EL (cell line): Measurements from ENCODE around the gene DYNLT1.
"Not testable (repeated sequence)": the region's sequence is repeated elsewhere in the genome, so short reads cannot be mapped to it uniquely, and the experiment has no call there.

Experiments used
- DNase-seq: peaks from one replicate; pipeline ENCODE4 v3.0.0-alpha.2; 2016

DYNLT1 gene

DNA sequence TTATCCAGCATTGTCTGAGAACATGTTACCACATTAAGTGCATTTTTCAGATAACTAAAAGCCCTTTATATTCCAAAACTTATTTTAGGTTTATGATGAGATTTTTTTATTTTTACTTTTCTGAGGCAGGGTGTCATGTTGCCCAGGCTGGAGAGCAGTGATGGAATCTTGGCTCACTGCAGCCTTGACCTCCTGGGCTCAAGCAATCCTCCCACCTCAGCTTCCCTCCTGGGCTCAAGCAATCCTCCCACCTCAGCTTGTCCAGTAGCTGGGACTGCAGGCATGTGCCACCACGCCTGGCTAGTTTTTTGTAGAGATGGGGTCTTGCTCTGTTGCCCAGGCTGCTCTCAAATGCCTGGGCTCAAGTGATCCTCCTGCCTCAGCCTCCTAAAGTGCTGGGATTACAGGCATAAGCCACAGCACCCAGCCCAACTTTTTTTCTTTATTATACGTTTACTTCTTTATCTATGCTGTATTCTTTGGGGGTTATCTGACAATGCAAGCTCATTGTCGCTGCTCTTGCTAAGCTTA, 6.2 kb downstream of the DYNLT1 start:
- DNase-seq: no peak

DNA sequence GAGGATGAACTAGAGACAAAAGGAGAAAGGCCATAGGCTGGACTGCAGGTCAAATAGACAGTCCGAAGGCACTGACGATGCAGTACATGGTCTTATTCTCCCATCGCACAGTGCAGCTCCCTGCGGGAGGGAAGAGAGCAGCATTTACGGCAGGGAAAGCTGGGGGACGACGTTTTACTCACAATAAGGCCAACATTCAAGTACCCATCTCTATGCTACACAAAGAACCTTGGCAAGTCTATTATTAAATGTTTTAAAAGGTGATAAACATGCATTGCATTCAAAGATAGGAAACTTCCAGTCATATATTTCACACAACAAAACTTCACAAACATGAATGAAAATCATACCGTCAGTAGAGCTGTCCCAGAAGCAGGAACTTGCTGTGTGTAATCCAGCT, 7.8 kb downstream of the DYNLT1 start:
- no peak for DNase-seq

DNA sequence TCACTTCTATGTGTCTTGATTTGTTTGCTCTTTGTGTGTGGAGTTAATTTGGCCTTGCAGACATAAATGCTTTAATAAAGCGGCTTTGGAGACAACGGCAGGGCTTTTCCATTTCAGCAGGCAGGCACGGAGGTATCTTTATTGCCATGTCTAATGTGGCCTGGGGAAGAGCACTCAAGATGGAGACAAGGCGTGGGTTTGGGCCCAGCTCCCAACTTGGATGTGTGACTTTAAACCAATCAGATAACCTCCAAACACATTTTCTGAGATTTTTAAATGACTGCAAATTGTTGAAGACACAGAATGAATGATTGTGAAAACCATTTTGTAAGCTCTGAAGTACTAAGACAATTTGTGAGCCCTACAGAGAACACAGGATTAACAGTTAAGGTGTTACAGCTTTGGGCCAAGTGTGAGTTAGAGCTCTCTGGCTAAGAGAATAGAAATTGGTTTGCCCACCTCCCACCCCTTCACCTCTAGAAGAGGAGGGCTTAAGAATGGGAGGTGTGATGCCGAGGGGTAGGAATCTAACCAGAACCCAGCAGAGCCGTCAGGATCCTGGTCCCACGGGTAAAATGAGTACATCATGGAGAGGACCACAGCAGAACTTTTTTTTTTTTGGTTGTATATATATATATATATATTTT, 9.0 kb downstream of the DYNLT1 start:
- no peak for DNase-seq

DNA sequence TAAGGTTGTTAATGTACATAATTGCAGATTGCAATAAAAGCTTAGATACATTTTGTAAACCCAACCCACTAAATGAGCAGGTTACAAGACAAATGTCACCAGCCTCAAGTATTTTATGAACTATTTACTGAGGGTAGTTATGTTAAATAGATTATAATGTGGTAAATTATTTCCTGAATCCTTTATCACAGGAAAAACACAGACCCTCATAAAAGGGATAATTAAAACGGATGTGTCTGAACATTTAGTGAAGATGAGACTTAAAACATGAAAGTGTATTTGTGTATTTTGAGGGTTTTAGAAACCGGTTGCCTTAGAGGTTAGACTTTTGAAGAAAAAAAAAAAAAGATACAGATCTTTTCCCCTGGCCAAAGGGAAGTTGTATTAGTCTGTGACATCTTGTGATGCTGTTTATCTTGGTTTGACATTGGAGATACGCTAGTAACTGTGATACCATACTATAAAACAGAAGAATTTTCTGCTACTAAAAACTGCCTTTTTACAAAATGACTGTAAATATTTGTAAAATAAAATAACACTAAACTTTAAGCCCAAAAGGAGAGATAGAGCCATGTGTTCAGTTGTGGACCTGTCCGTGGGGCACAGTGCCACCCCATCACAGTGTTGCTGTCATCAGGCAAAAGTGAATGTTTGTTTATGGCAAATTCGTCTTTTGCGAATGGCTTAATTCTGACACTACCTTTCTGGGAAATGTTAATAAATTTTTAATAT, 9.7 kb downstream of the DYNLT1 start:
- DNase-seq: no peak

DNA sequence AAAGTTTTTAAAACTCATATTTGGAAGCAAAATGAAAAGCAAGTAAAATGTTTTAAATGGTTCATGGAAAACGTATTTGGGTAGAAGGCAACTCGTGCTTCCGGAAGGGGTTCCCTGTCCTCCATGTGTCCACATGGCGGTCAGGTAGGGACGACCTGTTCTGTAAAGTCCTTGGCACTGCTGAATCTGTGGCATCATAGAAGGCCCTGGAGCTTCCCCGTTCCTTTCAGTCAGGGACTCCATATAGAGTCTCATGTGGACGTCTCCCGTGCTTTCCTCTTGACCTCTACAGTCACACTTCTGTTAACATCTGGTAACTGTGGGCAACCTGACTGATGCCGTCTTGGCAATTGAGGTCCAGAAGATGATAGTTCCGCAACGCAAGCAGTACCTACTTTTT, 11.4 kb downstream of the DYNLT1 start:
- no peak for DNase-seq

DNA sequence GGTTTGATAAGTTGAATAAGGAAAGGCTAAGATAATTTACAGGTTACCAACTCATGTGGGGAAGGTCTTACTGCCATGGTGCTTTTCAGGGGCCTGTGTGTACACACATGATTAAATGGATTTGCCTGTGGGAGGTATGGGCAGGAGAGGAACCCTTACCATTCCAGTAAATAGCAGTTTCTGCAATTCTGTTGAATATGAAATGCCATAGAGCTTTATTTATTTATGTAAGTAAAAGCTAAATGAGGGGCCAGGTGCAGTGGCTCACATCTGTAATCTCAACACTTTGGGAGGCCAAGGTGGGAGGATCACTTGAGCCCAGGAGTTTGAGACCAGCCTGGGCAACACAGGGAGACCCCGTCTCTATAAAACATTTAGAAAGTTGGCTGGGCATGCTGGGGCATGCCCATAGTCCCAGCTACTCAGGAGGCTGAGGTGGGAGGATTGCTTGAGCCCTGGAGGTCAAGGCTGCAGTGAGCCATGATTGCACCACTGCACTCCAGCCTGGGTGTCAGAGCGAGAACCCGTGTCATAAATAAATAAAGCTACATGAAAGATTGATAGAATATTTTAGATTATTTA, 11.9 kb downstream of the DYNLT1 start:
- not testable (repeated sequence) for DNase-seq

DNA sequence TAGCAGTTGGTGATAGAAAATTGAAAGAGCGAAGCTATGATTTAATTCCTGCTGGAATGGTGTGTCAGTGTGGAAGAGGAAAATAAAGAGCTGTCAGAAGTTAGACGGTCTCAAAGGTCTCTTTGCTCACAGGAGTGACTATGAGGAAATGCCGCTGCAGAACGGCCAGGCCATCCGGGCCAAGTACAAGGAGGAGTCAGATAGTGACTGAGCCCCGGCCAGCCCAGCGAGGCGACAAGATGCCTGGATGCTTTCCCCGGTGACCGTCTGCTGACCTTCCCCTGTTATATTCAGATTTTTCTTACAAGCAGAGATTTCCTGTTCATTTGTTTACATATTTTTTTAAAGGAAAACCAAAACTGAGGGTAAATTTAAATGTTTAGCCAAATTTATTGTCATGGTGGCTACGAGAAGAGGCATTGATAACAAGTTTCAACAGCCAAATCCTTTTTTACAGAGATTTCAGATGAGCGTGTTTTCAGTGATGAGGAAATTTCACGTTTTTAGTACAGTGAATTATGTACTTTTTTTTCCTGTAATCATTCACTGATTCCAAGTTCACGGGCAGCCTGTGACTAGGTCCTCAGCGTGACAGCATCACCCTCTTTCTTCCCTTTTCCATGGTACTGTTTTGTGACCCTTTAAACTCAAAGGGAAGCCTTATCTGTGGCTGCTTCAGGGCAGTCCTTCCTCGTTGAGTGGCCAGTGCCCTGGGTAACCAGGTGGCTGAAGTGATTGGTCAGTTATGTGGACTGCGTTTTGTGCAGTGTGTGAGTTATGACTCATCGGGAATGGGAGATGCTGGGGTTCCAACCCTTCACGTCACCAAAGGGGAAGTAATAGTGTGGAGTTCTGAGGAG, 12.6 kb downstream of the DYNLT1 start:
- DNase-seq: peak; percentile 90

DNA sequence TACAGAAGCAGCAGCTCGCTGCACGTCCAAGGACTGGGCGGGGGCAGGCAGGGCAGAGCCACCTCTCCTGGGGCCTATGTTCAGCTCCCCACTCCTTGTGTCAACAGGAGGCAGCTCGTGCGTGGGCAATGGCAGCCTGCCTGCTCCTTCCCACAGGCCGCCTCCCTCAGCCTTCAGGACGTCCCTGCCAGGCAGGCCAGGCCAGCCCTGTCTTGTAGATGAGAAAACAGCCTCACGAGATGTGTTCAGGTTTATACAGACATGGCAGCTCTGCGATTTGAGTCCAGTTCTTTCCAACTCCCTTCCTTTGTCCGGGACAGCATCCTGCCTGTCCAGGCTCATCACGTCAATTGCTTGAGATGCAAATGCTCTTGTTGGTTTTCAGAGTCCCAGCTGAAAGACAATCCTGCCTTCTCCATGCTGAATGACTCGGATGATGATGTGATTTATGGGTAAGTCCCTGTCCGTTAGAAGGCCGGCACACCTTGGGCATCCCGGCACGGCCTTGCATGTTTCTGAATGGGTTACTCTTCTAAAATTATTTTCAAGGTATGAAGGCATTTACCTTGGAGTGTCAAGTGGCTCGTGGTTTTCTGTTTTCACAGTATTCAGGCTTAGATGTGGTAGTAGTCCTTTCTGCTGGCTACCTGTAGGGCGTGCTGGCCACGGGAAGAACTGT, 13.5 kb downstream of the DYNLT1 start:
- DNase-seq: no peak

DNA sequence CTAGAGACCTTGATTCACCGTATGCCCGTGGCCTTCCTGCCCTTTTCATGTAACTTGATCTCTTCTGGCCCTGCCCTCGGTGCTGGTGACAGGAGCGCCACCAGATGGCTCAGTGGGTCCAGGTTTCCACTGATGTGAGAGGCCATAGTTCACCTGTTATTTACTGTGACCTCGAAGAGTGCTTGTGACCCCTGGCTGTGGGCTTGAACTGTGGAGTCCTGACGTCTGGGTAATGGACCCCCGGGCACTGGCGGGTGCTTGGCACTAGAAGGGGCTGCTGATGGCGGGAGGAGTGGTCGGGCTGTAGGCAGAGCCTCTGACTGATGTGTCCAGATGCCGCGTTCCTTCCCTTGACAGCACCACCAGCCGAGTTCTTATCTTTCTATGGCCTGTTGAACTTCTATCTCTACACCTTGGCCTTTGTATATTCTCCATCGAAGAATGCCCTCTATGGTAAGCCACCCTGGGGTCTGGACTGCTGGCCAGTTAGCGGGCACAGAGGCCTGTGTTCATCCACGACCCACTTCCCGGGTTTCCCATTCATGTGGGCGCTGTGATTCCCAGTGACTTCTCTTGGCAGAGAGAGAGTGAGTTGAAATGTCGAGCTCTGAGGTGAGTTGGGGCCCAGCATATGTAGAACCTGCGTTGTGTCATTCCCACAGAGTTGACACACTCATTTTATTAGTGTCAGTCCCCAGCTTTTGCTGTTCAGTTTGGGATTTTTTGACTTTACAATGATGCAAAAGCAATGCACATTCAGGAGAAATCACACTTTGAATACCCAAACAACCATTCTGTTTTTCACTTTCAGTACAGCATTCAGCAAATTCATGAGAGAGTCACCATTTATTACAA, 14.9 kb downstream of the DYNLT1 start:
- no peak for DNase-seq

DNA sequence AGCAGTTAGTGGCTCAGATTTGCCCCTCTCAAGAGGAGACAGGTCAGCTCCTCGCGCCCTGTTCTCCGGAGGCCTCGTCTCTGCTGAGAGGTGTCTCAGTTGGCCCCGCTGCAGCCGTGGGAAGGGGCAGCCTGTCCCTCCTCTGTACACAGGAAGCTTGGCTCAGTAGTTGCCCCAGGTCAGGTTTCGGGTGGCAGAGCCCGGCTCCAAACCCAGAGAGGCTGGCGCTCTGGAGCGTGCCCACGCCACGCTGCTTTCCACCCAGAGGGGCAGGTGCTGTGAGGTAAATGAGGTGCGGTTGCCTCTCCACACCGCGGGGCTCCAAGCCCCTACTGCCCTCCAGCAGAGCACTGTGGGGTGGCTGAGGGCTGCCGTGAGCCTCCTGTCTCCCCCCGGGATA, 16.0 kb downstream of the DYNLT1 start:
- no peak for DNase-seq

DNA sequence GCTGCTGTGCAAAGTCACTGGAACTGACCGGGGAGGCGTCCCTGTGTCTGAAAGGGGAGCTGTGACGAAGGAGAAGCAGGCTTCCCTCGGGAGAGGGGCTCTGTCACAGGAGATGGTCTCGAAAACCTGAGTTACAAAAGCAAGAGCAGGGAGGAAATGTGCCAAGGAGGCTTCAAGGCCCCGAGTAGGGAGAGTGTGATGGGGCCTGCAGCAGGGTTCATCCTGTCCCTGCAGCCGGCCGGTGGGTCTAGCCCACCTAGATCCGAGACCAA, 16.7 kb downstream of the DYNLT1 start:
- no peak for DNase-seq

DNA sequence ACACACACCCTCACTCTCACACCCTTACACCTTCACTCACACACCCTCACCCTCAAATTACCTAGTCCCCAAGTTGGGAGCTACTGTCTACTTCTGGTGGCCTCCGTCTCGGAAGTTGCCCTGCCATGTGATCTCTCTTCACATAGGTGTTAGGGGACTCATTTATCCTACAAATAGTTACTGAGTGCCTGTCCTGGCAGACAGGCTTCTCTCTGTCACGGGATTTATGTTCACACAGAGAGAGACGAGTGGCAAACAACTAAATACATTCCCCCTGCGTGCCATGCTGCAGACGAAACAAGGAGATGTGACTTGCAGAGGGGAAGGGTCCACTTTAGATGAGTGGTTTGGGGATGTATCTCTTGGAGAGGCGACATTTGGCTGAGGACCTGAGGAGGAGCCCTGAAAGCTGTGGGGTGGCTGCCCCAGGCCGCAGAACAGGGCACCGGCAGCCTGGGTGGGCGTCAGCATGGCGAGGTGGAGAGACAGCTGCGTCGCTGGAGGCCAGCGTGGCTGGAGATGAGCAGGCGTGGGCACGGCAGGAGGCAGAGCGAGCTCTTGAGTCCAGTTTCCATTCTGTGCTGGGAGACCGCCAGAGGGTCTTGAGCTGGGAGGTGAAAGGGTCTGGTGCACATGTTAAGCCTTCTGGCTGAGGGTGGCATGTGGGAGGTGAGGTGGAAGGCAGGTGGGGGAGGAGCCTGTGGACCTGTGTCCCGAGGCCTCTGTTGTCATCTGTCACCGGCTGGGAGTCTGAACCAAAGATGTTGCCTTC, 17.2 kb downstream of the DYNLT1 start:
- no peak for DNase-seq

DNA sequence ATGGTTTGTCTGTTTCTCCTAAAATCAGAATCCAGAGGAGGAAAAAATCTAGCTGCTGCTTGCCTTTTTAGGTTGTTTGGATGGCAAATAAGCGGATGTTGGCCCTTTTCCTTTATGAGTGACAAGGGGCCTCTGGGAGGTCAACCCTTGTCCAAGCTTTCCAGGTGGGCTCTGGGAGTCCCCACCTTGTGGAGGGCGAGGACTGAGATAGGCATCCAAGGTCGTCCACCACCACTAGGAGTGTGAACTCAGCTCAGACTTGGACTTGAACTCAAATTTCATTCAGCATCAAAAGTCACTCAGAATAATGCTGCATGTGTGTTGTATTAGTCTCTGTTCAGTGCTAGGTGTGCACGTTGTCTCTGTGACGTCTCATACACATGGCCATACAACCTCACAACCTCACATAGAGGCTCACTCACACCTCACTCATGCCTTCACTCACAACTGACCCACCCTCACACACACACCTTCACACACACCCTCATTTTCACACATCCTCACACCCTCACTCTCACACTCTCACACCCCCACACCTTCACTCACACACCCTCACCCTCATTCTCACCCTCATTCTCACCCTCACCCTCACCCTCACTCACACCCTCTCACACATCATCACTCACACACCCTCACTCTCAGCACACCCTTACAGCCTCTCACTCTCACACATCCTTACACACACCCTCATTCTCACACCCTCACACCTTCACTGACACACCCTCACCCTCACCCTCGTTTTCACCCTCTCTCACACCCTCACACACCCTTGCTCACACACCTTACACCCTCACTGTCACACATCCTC, 18.0 kb downstream of the DYNLT1 start:
- DNase-seq: no peak

DNA sequence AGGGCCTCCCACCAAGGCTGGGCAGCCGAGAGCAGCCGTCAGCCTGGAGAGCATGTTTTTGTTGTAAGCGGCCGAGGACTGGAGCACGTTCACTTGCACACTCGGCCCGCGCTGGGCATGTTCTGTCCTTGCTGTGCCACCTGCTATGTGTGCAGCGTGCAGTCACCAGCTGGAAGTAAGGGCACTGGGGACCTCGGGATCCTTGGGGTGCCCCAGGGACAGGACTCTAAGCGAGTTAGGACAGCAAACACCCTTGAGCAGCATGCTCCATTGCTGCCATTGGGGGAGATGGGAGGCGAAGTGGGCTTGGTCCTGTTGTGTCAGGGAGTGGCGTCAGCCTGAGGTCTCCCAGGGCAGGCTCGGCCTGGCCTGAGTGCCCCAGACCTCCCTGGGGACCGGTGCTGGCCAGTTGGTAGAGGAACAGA, 18.6 kb downstream of the DYNLT1 start:
- no peak for DNase-seq

DNA sequence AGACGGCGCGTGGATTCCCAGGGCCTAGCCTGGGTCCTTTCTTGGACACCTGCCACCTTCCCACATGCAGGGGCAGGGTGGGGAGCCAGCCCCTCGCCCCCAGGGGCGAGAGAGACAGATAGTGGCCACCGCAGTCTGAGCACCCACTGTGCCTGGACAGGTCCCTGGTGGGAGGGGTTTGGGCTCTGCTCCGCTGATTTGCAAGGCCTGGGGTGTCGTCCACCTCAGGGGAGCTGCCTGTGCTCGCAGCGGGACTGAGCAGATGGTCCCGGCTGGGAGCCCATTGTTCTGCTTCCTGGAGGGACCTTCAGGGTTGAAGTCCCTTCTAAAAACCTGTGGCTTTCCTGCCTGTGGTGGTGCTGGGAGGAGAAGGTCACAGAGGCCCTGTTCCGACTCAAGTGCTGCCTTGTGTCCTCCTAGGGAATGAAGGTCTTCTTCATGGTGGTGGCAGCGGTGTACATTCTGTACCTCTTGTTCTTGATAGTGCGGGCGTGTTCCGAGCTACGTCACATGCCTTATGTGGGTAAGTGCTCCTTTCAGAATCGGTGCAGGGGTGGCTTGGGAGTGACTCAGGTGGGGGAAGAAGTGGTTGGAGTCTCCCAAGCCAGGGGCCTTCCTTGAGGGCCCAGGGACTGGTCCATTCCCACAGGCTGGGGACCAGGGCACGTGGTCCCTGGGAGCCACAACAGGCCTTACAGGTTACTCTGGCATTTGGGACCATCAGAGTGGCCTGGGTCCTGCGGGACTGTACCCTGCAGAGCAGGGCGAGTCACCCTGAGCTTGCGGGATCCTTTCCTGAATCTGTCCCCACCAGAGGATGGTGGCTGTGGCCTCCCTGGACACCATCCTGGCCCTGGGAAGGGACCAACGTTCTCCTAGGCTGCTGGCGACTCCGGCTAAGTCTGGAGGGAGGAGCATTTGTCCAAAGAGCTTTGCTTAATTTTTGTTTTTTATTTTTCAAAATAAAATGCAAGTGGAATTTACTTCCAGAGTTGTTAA, 19.6 kb downstream of the DYNLT1 start:
- DNase-seq: no peak

DNA sequence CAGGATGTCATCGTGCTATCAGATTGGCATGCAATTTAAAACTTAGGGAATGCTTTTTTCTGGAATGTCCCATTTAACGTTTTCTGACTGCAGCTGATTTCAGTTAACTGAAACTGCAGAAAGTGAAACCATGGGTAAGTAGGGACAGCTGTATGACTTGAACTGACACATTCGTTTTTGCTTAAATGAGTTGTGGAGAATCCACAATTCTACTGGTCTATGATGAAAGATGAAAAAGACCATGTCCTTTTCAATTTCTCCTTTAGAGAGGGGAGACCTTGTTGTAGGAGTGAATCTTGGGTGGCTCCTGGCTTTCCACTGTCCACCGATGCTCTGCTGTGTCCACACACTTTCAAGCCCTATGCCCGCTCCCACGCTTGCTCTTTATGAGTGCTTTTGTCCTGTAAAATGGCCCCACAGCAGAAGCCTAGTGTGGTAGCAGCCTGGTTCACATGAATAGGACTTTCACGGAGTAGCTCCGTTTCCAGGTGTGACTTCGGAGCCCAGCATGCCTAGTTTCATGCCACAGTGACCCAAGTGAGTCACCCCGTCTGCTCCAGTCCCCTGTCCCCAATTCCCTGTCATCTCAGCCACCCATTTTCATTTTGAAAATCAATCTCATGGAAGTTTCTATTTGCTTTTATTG, 21.9 kb downstream of the DYNLT1 start:
- DNase-seq: no peak

DNA sequence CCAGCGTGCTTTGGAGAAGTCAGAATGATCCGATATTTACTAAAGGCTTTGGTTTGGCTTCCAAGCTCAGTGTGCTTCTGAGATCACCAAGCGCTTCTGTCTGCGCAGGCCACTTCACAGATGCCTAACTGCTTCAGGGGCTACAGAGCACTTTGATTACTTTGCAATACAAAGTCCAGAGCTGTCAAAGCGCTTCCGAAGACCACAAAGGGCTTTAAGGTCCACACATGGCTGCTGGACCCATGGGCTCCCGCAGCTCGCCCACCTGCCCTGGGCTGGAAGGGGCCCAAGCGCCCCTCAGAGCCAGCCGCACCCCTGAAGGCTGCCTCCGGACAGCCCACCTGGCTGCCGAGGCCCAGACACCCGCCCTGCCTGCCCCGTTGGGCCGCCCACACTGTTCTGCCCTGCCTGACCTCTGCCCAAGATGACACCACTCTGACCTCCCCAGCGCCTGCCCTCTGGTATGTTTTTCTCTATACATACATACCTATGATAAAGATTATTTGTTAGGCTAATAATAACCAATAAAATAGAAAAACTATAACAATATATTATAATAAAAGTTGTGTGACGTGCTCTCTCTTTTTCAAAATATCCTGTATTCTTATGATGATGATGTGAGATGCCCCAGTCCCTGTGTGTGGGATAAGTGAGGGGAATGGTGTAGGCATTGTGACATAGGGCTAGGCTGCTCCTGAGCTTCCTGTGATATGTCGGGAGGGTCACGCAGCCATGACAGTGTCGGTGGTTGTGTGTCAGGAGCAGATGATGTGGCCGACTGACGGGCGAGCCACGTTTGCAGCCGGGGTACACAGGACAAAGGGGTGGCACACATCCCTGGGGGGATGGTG, 22.6 kb downstream of the DYNLT1 start:
- DNase-seq: no peak
